ENCODE measurements around the gene RAD51B.

DNA sequence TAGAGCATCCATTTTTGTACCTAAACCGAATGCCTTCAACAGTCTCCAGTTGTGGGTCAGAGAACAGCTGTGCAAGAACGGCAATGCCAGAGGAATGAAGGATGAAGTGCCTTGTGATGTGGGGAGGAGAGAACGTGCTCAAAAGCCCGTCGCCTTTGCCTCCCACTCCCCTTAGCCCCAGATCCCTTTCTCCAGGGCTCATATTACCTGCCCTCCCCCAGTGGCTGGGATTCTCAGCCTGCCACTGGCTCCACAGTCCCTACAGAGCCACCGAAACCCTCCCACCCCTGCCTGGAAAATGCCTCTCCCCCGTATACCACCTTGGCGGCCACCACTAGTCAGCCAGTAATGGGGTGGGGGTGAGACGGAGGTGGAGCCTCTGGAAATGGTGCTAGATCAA, 814.8 kb downstream of the RAD51B start:
- no peak for TF ChIP-seq CTCF (IDR thresholded peaks at IDR 0.05)
- no peak for TF ChIP-seq POLR2A (IDR thresholded peaks at IDR 0.05)
